ENCODE results near the gene PRKAG2. TPM values are rescaled to one million over a fixed set of nuclear protein-coding genes. Genes with fewer than 3 reads are reported as not detected.

The PRKAG2 gene
- total RNA-seq, 1 donor, result 21.2 TPM

GRCh38 chr7:151864561-151864960 is 12.4 kb downstream of the PRKAG2 start:
- H3K4me3 ChIP-seq (ENCODE audit: low read depth, low read length), result no peak overlapping the region
- DNase-seq (ENCODE audit: low read depth), result no peak
- TF ChIP-seq CTCF (IDR thresholded peaks at IDR 0.05; ENCODE audit: insufficient read depth, low read depth, low read length), result no peak

GRCh38 chr7:151864081-151864480 is 12.8 kb downstream of the PRKAG2 start:
- no peak for TF ChIP-seq CTCF (IDR thresholded peaks at IDR 0.05; ENCODE audit: insufficient read depth, low read depth, low read length)
- no peak overlapping the region for H3K4me3 ChIP-seq (ENCODE audit: low read depth, low read length)
- no peak for DNase-seq (ENCODE audit: low read depth)

GRCh38 chr7:151863386-151864079 is 13.4 kb downstream of the PRKAG2 start:
- TF ChIP-seq CTCF (IDR thresholded peaks at IDR 0.05; ENCODE audit: insufficient read depth, low read depth, low read length), result no peak
- DNase-seq (ENCODE audit: low read depth), result no peak

GRCh38 chr7:151862606-151863381 is 14.1 kb downstream of the PRKAG2 start:
- H3K4me3 ChIP-seq (ENCODE audit: low read depth, low read length), result no peak overlapping the region
- no peak for TF ChIP-seq CTCF (IDR thresholded peaks at IDR 0.05; ENCODE audit: insufficient read depth, low read depth, low read length)
- DNase-seq (ENCODE audit: low read depth), result no peak

More at GRCh38 chr7:151863386-151864079, 13.4 kb downstream of the PRKAG2 start:
- no peak overlapping the region for H3K4me3 ChIP-seq (ENCODE audit: low read depth, low read length)

- no peak overlapping the region for H3K4me3 ChIP-seq (ENCODE audit: low read depth, low read length)
- no peak for TF ChIP-seq CTCF (IDR thresholded peaks at IDR 0.05; ENCODE audit: insufficient read depth, low read depth, low read length)
- no peak for DNase-seq (ENCODE audit: low read depth)
Observed at GRCh38 chr7:151861881-151862280, 15.0 kb downstream of the PRKAG2 start.

- no peak for DNase-seq (ENCODE audit: low read depth)
- H3K4me3 ChIP-seq (ENCODE audit: low read depth, low read length), result no peak overlapping the region
- no peak for TF ChIP-seq CTCF (IDR thresholded peaks at IDR 0.05; ENCODE audit: insufficient read depth, low read depth, low read length)
Observed at GRCh38 chr7:151860771-151861170, 16.1 kb downstream of the PRKAG2 start.

Data from fibroblast of villous mesenchyme (primary cell).